Type B pancreatic cell (in vitro differentiated cells): ENCODE data around the gene C18orf54. TPM values are rescaled to one million over a fixed set of nuclear protein-coding genes. Genes with fewer than 3 reads are reported as not detected.
"Not testable (repeated sequence)": the region's sequence is repeated elsewhere in the genome, so short reads cannot be mapped to it uniquely, and the experiment has no call there.

Experiments
- DNase-seq: peaks from one replicate; pipeline ENCODE4 v3.0.0; 2021; ENCODE audit warnings: mixed read lengths; ENCODE audit not compliant: unreplicated experiment; ENCODE audit errors: extremely low spot score
- H3K27ac Mint-ChIP-seq: 2 replicates; pipeline ENCODE4 v1.8.0; 2021; ENCODE audit warnings: mild to moderate bottlenecking, mixed read lengths
- H3K27me3 Mint-ChIP-seq: 2 replicates; pipeline ENCODE4 v1.8.0; 2021; ENCODE audit warnings: mixed read lengths
- H3K36me3 Mint-ChIP-seq: 2 replicates; pipeline ENCODE4 v1.8.0; 2021; ENCODE audit warnings: mixed read lengths
- H3K4me1 Mint-ChIP-seq: one replicate; pipeline ENCODE4 v1.8.0; 2021; ENCODE audit warnings: mixed read lengths; ENCODE audit not compliant: unreplicated experiment
- H3K4me3 Mint-ChIP-seq: 2 replicates; pipeline ENCODE4 v1.8.0; 2021; ENCODE audit warnings: mild to moderate bottlenecking, mixed read lengths
- H3K9me3 Mint-ChIP-seq: 2 replicates; pipeline ENCODE4 v1.8.0; 2021; ENCODE audit warnings: mixed read lengths
- CTCF ChIP-seq: fragments of 200-600 bp; sonication (generic); conservative IDR thresholded peaks from 2 replicates; pipeline ENCODE4 v1.5.0; 2021; ENCODE audit warnings: antibody characterized with exemption, mild to moderate bottlenecking
- total RNA-seq: library from RNA; stranded (reverse); gene quantifications from 2 replicates; pipeline ENCODE4 v1.2.1, GENCODE V29; 2021; ENCODE audit warnings: low replicate concordance

Gene C18orf54
- total RNA-seq, 1 donor from 2014 or later: 18.4 TPM

GRCh38 chr18:54381640-54382039 lies 23.9 kb downstream of the C18orf54 start:
- no peak overlapping the region for H3K4me3 Mint-ChIP-seq
- H3K27me3 Mint-ChIP-seq: no peaks in the 10 kb centered on the region
- peaks cover 5% of the 10 kb centered on the region for H3K36me3 Mint-ChIP-seq
- H3K27ac Mint-ChIP-seq: peak overlapping the region; percentile 11
- H3K9me3 Mint-ChIP-seq: no peaks in the 10 kb centered on the region
- no peak for DNase-seq
- no peak for TF ChIP-seq CTCF
- H3K4me1 Mint-ChIP-seq: no peaks in the 10 kb centered on the region

- H3K27me3 Mint-ChIP-seq: no peaks in the 10 kb centered on the region
- no peaks in the 10 kb centered on the region for H3K4me1 Mint-ChIP-seq
- no peak overlapping the region for H3K27ac Mint-ChIP-seq
- H3K4me3 Mint-ChIP-seq: no peak overlapping the region
- DNase-seq: no peak
- H3K36me3 Mint-ChIP-seq: peaks cover 5% of the 10 kb centered on the region
- TF ChIP-seq CTCF: no peak
- H3K9me3 Mint-ChIP-seq: no peaks in the 10 kb centered on the region
These were observed 24.4 kb downstream of the C18orf54 start for GRCh38 chr18:54382076-54382475.

GRCh38 chr18:54382733-54383252 lies 25.1 kb downstream of the C18orf54 start:
- H3K27ac Mint-ChIP-seq: no peak overlapping the region
- H3K36me3 Mint-ChIP-seq: peaks cover 5% of the 10 kb centered on the region
- no peaks in the 10 kb centered on the region for H3K9me3 Mint-ChIP-seq
- H3K4me1 Mint-ChIP-seq: no peaks in the 10 kb centered on the region
- no peaks in the 10 kb centered on the region for H3K27me3 Mint-ChIP-seq
- TF ChIP-seq CTCF: no peak
- DNase-seq: no peak
- H3K4me3 Mint-ChIP-seq: no peak overlapping the region

GRCh38 chr18:54386043-54386442 lies 28.3 kb downstream of the C18orf54 start:
- H3K4me1 Mint-ChIP-seq: peaks cover 9% of the 10 kb centered on the region
- peaks cover 5% of the 10 kb centered on the region for H3K36me3 Mint-ChIP-seq
- TF ChIP-seq CTCF: no peak

GRCh38 chr18:54386800-54387495 lies 29.2 kb downstream of the C18orf54 start:
- not testable (repeated sequence) for H3K4me3 Mint-ChIP-seq, DNase-seq, H3K27ac Mint-ChIP-seq, H3K36me3 Mint-ChIP-seq, H3K4me1 Mint-ChIP-seq, H3K9me3 Mint-ChIP-seq, H3K27me3 Mint-ChIP-seq

More at GRCh38 chr18:54386043-54386442, 28.3 kb downstream of the C18orf54 start:
- no peak for DNase-seq
- no peaks in the 10 kb centered on the region for H3K27me3 Mint-ChIP-seq
- H3K9me3 Mint-ChIP-seq: peaks cover 9% of the 10 kb centered on the region
- no peak overlapping the region for H3K27ac Mint-ChIP-seq
- H3K4me3 Mint-ChIP-seq: no peak overlapping the region

- H3K27ac Mint-ChIP-seq: no peak overlapping the region
- no peak for DNase-seq
- H3K36me3 Mint-ChIP-seq: peaks cover 5% of the 10 kb centered on the region
- TF ChIP-seq CTCF: no peak
- H3K9me3 Mint-ChIP-seq: peaks cover 9% of the 10 kb centered on the region
- H3K4me3 Mint-ChIP-seq: no peak overlapping the region
- H3K27me3 Mint-ChIP-seq: peaks cover 3% of the 10 kb centered on the region
- H3K4me1 Mint-ChIP-seq: peaks cover 9% of the 10 kb centered on the region
These were observed 29.9 kb downstream of the C18orf54 start for GRCh38 chr18:54387631-54388030.
